HG03575 (cell line): Measurements from ENCODE around the gene GMCL1.
A peak's percentile ranks its signal among the peaks of the same experiment; 100 is the strongest.

Experiments used
- ATAC-seq: cut with Tn5 transposase; IDR thresholded peaks from one replicate; pipeline ENCODE4 v1.9.1; 2021; ENCODE audit not compliant: unreplicated experiment, insufficient number of reproducible peaks, low FRiP score; ENCODE audit errors: extremely low read depth

Gene GMCL1

DNA sequence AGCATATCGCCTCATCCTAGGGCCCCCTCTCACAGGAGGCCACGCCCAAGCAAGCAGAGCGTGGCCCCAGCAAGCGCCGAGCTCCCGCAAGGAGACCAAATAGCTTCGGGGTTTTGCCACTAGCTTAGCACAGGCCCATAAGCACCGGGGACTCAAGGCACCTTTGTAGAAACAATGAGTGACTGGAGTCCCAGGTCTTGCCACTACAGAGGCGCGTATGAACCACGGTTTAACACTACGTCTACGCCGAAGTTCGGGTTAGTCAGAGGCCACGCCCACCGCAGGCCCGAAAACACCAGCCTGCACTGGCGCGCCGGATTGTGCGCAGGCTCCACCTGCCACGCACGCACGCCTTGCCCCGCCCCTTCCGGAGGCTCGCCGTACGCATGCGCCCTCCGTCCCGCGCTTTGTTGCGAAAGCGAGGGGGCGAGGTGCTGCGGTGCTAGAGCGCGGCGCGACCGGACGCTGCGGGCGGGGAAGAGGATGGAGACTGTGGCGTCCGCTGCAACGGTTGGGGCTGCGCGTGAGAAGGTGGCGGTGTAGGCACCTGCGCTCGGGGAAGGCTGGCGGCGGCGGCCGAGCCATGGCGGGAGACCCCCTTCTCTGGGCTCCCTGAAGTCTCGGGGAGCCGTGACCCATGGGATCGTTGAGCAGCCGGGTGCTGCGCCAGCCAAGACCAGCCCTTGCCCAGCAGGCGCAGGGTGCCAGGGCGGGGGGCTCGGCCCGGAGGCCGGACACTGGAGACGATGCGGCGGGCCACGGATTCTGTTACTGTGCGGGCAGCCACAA is at the start of gene GMCL1:
TSS of gene GMCL1 (plus strand) at position 405 of the 789 bp plus-strand sequence. CDS start at position 638, 233 bp downstream.
- ATAC-seq: peak; percentile 64

DNA sequence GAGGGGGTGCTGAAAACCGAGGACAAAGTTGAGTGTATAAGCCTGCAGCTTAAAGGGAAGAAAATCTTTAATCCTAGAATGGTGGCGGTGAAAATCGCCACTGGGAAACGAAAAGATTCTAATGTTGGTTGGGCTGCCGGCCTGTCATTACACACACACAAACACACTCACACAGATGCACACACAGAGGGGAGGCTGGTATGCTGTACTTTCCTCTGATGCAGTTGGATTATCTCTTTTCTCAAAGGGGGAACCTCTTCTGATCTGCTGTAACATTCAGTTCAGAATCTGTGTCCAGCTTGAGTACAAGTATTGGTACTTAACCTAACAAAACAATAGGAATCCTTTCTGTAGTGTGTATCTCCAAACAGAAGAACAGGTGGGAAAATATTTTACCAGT is 48.5 kb upstream of the GMCL1 start:
- ATAC-seq: no peak

DNA sequence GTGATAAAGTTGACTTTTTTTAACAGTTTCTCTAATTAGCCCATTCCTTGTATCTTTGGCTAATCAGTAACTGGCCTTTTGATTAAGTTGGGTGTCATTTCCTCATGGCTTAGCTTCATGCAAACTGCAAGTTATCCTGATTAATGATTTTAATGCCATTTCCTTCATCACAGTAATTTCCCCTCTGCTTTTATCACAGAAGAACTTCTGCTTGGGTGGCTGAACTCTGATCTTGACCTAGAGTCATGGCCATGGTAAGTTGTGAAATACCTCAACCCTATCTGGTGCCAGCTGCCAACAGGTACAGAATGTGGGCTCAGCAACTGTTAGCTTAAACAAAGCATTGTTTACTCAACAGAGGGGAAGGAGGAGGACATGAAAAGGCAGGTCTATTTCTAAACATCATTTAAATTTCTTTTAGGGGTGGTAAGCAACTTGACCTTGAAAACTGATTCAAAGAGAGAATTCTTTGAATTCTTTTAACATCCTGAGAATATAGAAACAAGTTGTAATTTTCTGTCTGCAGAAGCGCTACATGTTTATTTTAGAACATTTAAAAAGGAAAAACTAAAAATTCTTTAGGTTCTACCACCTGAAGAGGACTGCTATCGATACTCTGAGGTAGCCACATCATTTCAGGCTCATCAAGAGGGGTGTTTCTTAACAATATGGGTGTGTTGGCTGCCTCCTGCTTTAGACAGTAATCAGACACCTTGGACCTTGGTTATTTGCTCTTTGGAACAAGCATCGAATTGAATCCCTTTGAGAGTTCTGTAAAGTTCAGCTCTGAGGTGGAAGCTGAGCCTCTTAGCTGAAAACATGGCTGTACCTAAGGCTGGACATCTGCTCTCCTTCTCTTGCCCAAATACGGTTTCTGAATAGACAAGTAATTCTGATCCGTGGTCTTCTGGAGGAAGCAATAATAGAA is 47.9 kb upstream of the GMCL1 start:
- no peak for ATAC-seq

GRCh38 chr2:69784228-69784627 is 45.2 kb upstream of the GMCL1 start:
- ATAC-seq: no peak

DNA sequence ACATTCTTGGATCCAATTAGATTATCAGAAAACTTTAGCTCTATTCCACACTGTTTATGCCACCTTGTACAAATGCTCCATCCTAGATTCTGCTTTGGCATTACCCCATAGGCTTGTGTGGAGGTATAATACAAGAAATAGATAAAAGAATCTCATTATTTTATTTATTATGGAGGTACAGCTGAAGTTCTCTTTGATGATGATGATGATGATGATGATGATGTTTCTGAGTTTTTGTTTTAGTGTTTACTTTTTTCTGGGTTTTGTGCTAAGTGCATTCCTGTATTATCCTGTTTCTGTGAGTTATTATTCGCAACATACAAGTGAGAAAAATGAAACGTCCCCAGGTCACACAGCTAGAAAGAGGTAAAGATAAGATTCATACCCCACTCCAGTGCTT is 44.1 kb upstream of the GMCL1 start:
- ATAC-seq: no peak

DNA sequence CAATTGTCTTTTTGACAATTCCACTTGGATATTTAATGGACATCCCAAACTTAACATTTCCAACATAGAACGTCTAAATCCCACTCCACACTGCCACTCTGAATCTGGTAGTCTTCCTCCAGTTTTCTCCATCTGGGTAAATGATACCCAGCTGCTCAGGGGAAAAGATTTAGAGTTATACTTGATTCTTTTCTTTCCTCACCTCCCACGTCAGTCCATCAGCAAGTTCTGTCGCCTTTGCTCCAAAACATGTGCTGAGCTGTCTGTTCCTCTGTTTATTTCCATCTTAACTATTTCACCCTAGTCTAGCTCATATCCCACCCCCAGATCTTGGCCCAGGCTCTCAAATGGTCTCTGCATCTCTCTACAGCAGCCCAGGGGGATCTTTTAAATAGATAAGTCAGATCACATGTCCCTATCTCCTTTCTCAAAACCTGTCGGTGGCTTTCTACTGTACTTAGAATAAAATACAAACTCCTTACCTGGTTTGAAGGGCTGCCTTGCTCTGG is 43.4 kb upstream of the GMCL1 start:
- ATAC-seq: no peak

- ATAC-seq: no peak
Observed at GRCh38 chr2:69789175-69789721, 40.2 kb upstream of the GMCL1 start.

GRCh38 chr2:69789772-69790600 is 39.5 kb upstream of the GMCL1 start:
- no peak for ATAC-seq

GRCh38 chr2:69790601-69790959 is 38.9 kb upstream of the GMCL1 start:
- ATAC-seq: no peak

DNA sequence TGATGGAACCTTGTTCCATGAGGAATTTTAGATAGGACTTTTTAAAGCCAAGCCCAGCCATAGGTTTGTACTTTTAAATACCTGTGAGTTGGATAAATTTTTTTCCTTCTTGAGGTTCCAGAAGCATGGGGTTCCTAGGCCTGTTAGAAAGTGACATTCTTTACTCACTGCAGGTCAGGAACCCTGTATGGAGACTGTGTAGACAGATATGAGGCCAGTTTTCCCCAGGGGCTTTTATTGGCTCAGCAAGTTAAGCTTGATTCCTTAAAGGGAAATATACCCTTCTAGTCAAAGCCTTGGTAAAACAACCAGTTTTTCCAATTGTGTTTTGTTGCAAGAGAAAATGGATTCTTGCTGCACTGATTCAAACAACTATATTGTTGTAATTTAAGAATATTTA is 38.4 kb upstream of the GMCL1 start:
- ATAC-seq: no peak

GRCh38 chr2:69796174-69796573 is 33.3 kb upstream of the GMCL1 start:
- no peak for ATAC-seq

DNA sequence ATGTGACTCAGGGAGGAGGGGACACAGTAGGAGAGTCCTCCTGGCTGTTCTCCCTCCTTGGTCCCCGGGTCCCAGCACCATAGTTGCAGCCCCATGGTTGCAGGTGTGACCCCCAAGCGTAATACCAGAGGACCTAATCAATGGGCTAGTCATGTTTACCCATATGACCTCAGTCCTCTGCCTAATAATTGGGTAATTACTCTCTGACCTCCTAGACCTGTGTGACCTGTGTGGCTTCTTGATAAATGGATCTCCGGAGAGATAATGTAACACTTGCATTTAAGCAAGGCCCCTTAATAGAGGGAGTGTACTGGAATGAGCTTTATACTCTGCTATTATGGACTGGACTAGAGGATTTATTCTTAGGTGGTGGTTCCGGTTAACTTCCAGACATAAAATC is 32.2 kb upstream of the GMCL1 start:
- ATAC-seq: no peak

DNA sequence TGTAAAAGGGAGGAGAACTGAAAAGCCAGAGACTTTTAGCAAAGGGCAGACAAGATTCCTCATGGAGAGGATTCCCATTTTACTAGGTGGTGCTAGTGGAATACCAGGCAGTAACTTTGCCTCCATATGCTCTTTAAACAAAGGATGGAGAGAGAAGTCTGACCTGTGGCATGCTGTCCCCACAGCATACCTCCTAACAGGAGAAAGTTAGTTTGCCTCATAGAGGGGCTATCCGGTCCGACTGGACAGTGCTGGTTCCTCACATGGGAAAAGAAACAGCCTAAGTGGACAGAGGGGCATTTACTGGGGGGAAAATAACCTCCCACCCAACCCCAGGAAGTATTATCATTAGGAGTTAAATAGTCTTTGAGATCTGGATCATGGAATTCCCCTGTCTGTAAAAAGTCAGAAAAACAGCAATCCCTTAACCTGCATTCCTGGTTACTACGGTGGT is 31.6 kb upstream of the GMCL1 start:
- no peak for ATAC-seq

DNA sequence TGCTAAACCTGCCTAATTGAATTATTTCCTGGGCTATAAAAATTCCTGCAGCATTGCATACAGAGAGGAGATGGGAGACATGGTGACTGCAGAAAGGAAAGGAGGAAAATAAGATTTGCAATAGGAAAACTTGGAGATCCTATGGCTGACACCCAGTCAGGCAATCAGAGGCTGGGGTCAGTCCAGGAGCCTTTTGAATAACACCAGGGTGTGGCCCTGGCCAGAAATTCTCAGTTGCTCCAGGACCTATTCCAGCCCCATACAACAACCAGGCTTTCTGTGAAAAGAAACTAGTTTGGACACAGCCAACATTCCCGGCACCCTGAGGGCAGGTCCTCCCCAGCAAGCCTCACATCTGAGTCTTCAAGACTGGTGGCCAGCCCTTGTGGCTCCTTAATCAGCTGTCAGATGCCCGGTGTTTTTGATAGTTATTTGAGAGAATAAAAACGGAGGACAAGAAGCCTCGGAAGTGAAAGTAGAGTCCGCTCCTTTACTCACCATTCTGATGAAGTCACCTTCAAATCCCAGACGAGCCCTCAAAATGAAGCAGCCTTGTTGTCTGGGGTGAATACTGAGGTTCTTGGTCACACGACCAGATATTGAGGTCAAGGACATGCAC is 31.1 kb upstream of the GMCL1 start:
- ATAC-seq: no peak

DNA sequence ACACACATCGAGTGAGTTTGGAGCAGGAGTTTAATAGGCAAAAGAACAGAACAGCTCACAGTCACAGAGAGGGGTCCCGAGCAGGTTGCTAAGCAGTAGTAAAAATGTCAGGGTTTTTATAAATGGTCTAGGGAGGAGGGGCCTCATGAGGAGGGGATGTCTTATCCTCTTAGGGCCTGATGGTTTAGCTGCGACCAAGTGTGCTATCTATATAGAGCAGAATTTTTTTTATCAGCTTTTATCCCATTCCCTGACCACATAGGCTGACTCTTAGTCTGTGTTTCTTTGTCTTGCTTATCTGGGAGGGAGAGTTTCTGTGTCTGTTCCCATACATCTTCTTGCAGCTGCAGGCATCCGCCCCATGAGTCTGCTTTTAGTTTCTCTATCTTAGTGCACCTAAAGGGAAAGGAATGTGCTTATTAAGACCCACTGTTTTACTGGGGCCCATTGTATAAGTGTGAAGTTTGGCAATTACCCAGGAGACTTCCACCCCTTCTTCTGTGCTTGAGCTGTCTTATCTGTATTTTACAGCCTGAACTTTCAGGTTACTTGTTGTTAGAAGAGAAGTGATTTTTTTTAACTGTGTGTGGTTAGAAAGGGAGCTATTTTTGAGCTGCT is 30.4 kb upstream of the GMCL1 start:
- ATAC-seq: no peak

DNA sequence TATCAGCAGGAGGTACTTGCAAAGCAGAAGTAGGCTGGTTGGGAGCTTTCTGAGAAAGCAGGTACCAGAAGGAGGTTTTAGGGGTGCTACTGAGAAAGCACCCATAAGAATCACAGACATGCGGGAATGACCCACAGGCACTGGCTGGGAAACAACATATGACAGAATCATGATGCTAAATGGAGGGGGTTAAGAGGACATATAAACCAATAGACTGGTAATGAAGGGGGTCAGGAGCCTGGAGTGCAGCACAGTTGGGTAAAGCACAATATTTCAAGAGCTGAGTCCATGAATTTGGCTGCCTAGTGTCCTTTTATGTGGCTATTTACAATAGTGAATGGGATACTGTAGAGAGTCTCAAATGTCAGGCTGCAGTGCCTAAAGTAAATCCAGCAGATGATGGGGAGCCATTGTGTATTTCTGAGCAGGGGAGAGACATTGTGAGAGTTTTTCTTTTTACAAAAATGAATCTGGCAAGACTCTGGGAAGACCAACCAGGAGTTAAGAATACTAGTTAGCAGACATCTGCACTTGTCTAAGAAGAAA is 27.6 kb upstream of the GMCL1 start:
- ATAC-seq: no peak

GRCh38 chr2:69802781-69803367 is 26.6 kb upstream of the GMCL1 start:
- ATAC-seq: peak; percentile 60
